ENCODE data around the gene WDR73.
"Not testable (repeated sequence)": the region's sequence is repeated elsewhere in the genome, so short reads cannot be mapped to it uniquely, and the experiment has no call there.

The WDR73 gene

GRCh38 chr15:84653910-84654688 is at the start of gene WDR73:
TSS of gene WDR73 (minus strand) at chr15:84654283. CDS start at chr15:84654274, 9 bp downstream.
- in situ Hi-C loops (cut with HindIII; ENCODE audit: low sequenced_read_pairs) = no loop called here

DNA sequence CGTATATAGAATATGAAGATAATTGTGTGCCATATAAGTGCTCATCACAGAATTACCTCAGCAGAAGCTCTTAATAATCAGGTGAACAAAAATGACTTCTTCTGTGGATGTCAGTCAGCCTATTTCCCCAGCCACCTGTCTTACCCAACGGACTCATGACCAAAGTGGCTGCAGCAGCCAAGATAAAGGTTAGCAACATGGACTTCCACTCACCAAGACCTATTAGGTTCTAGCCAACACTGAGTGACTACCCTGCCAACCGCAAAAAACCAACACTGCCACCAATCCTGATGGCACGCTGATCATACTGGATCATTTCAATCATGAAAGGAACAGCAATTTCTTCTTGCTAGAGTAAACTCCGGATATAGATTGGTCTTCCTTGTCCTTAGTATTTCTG is 49.7 kb upstream of the WDR73 start:
- in situ Hi-C loops (cut with HindIII; ENCODE audit: low sequenced_read_pairs) = loop anchor here (5.0 kb wide), 2 partner anchors 57 to 68 kb away; no protein-coding TSS in a partner anchor

- in situ Hi-C loops (cut with HindIII; ENCODE audit: low sequenced_read_pairs) = loop anchor here (5.0 kb wide), 2 partner anchors 56 to 69 kb away; no protein-coding TSS in a partner anchor
Observed at GRCh38 chr15:84702961-84703482, 48.9 kb upstream of the WDR73 start.

DNA sequence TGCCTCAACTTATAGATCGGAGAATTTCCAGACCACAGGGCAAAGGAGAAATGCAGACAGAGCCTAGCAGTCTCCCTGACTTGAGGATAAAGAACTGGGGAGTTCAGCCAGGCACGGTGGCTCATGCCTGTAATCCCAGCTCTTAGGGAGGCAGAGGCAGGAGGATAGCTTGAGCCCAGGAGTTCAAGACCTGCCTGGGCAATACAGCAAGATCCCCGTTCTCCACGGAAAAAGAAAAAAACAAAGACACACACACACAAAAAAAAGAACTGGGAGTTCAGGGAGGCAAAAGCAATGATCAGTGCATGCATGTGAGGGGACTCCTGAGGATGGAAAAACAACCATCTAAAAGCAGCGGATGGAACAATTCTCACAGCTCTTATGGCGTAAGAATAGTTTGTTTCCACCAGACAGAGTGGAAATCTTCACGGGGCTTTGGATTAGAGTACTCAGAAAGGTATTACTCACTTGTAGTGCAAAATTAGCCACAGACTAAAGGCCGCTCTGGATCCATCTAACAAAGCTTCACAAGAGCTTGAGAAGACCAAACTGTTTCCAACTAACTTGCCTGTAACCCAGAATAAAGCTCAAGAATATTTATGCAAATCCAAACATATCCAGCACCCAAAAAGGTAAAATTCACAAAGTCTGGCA is 45.6 kb upstream of the WDR73 start:
- in situ Hi-C loops (cut with HindIII; ENCODE audit: low sequenced_read_pairs) = loop anchor here (5.0 kb wide), 2 partner anchors 52 to 73 kb away; no protein-coding TSS in a partner anchor

GRCh38 chr15:84697236-84697990 is 43.3 kb upstream of the WDR73 start:
- in situ Hi-C loops (cut with HindIII; ENCODE audit: low sequenced_read_pairs) = no loop called here

GRCh38 chr15:84696757-84697156 is 42.7 kb upstream of the WDR73 start:
- in situ Hi-C loops (cut with HindIII; ENCODE audit: low sequenced_read_pairs) = no loop called here

DNA sequence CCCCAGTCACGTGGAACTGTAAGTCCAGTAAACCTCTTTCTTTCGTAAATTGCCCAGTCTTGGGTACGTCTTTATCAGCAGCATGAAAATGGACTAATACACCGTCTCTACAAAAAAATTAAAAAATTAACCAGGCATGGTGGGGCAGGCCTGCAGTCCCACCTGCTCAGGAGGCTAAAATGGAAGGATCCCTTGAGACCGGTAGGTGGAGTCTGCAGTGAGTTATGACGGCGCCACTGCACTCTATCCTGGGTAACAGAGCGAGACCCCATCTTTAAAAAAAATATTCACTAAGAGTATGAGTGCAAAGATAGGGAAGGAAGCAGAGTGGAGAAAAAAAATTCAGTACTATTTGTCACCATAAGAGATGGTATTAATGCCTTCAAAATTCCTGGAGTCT is 36.3 kb upstream of the WDR73 start:
- in situ Hi-C loops (cut with HindIII; ENCODE audit: low sequenced_read_pairs) = no loop called here

- in situ Hi-C loops (cut with HindIII; ENCODE audit: low sequenced_read_pairs) = no loop called here
Observed at GRCh38 chr15:84689858-84690257, 35.8 kb upstream of the WDR73 start.

DNA sequence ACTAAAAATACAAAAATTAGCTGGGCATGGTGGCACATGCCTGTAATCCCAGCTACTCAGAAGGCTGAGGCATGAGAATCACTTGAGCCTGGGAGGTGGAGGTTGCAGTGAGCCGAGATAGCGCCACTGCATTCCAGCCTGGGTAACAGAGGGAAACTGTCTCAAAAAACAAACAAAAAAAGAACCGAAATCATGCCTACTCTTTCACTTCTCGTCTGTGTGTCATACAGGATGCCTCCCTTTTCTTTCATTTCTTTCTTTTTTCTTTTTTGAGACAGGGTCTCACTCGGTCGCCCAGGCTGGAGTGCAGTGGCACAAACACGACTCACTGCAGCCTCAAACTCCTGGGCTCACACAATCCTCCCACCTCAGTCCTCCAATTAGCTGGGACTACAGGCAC is 32.4 kb upstream of the WDR73 start:
- in situ Hi-C loops (cut with HindIII; ENCODE audit: low sequenced_read_pairs) = not testable (repeated sequence)

GRCh38 chr15:84685304-84685703 is 31.2 kb upstream of the WDR73 start:
- in situ Hi-C loops (cut with HindIII; ENCODE audit: low sequenced_read_pairs) = no loop called here

DNA sequence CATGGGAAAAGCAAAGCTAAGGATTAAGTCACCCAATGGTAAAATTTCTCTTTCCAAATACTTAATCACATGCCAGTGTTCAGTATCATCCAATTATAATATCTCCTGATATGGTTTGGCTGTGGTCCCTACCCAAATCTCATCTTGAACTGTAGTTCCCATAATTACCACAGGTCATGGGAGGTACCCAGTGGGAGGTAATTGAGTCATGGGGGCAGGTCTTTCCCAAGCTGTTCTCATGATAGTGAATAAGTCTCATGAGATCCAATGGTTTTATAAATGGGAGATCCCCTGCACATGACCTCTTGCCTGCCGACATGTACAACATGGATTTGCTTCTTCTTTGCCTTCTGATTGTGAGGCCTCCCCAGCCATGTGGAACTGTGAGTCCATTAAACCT is 30.0 kb upstream of the WDR73 start:
- in situ Hi-C loops (cut with HindIII; ENCODE audit: low sequenced_read_pairs) = no loop called here

DNA sequence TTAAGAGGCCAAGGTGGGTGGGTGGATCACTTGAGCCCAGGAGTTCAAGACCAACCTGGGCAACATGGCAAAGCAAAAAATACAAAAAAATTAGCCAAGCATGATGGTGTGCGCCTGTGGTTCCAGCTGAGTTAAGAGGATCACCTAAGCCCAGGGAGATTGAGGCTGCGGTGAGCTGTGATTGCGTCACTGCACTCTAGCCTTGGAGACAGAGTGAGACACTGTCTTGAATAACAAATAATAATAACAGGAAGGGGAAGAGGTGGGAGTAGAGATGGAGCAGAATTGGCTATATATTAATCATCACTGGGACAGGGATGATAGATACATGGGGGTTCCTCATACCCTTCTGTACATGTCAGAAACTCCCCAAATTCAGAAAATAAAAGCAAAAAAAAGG is 27.7 kb upstream of the WDR73 start:
- in situ Hi-C loops (cut with HindIII; ENCODE audit: low sequenced_read_pairs) = no loop called here

DNA sequence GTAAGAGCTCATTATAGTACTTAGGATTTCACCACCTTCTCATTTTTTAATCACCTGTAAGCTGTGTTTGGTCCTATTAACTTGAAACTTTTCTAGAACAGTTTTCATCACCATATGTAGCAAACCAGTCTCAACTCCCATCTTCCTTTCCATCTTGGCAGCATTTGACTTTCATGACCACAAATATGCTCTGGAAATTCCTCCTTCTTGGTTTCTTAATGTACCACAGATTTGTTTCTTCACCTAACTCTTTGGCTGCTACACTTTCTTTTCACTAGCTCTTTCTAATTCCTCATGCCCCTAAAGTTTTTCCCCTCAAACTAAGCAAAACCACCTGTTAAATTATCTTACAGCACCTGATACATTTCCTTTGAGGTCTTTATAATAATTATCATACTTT is 17.1 kb upstream of the WDR73 start:
- in situ Hi-C loops (cut with HindIII; ENCODE audit: low sequenced_read_pairs) = no loop called here

- in situ Hi-C loops (cut with HindIII; ENCODE audit: low sequenced_read_pairs) = no loop called here
Observed at GRCh38 chr15:84669726-84670125, 15.6 kb upstream of the WDR73 start.

DNA sequence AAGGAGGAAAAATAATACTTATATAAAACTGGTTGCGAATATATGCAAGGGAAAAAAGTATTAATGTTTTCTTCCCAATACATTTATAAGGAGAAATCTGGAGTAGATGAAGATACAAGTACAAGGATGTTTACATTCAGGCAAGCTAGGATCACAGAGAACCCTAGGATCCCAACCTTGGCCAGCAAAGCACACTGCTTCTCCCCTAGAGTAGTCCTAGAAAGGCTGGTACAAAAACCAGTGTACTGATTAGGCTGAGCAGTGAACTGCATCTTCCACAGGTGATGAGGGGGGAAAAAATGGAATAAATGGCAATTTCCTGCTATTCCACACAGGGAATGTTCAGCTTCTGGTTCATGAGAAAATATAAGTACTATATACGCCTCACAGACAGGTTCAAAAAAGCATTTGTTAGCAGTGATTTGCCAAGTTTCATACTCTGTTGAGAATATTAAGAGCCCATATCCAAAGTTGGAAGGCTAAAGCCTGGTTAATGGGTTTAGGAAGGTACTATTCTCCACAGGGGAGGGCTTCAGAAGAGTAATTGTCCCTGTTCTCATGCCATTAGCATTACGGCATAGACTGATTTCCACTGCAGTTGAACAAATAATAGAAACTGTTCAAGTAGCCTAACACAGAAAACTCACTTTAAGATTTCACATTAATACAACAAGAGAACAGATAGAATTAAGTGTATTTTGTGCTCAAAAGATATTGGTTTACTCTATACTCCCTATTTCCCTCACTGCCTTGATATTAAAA is 14.3 kb upstream of the WDR73 start:
- in situ Hi-C loops (cut with HindIII; ENCODE audit: low sequenced_read_pairs) = no loop called here

- in situ Hi-C loops (cut with HindIII; ENCODE audit: low sequenced_read_pairs) = no loop called here
Observed at GRCh38 chr15:84666373-84666772, 12.3 kb upstream of the WDR73 start.

DNA sequence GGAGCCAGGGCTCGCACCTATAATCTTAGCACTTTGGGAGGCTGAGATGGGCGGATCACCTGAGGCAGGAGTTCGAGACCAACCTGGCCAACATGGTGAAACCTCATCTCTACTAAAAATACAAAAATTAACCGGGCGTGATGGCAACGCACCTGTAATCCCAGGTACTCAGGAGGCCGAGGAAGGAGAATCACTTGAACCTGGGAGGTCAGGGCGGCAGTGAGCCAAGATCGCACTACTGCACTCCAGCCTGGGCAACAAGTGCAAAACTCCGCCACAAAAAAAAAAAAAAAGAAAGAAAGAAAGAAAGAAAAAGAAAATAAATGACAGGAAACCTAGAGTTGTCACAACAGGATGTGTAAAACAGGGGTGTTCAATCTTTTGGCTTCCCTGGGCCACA is 6.9 kb upstream of the WDR73 start:
- in situ Hi-C loops (cut with HindIII; ENCODE audit: low sequenced_read_pairs) = loop anchor here (5.0 kb wide), 1 partner anchor 81 kb away; no protein-coding TSS in a partner anchor

- in situ Hi-C loops (cut with HindIII; ENCODE audit: low sequenced_read_pairs) = loop anchor here (5.0 kb wide), 1 partner anchor 82 kb away; no protein-coding TSS in a partner anchor
Observed at GRCh38 chr15:84659904-84660781, 6.1 kb upstream of the WDR73 start.

DNA sequence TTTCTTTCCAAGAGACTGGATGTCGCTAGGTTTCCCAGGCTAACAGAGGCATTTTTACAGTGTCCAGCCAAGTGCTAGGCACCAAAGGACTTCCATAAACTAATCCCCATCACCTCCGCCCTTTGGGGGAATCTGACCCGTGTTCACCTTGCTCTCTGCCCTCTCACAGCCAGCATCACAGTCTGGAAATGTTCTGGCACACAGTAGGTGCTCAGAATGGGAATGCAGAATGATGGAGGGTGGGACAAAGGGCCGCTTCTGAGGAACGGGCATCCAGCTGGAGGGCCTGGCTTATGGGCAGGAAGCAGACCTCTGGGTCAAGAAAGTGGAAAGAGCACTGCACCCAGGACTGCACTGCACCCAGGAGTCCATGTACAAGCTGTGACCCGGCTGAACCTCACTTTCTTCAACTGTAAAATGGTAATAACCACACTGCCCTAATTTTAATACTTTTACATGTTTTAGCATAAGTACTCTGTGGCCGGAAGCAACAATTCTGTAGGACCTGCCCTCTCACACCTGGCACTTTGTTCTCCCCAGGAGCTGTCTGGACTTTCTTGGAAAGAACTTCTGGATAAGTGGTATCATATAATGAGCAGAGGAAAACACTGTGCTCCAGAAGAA is 4.8 kb upstream of the WDR73 start:
- in situ Hi-C loops (cut with HindIII; ENCODE audit: low sequenced_read_pairs) = no loop called here

Measured in endothelial cell of hepatic sinusoid (primary cell).